GM23248 (cell line): Measurements from ENCODE around the gene JPT2. TPM values are rescaled to one million over a fixed set of nuclear protein-coding genes. Genes with fewer than 3 reads are reported as not detected.

Experiments
- DNase-seq: peaks from one replicate; pipeline ENCODE4 v3.0.0-alpha.2; 2015
- H2AFZ ChIP-seq: fragments of 200-600 bp; sonication (generic); 2 replicates; pipeline ENCODE4 v1.6.1; 2016; ENCODE audit warnings: antibody characterized with exemption
- H3F3A ChIP-seq: fragments of 200-600 bp; sonication (generic); 2 replicates; pipeline ENCODE4 v1.6.1; 2016; ENCODE audit warnings: mild to moderate bottlenecking, antibody characterized with exemption, mixed run types; ENCODE audit not compliant: insufficient read depth
- H3K27ac ChIP-seq: fragments of 200-600 bp; sonication (generic); 2 replicates; pipeline ENCODE4 v1.5.1; 2016; ENCODE audit warnings: mild to moderate bottlenecking
- H3K27me3 ChIP-seq: fragments of 200-600 bp; sonication (generic); replicated peaks from 2 replicates; pipeline ENCODE4 v1.6.1; 2016; ENCODE audit warnings: mild to moderate bottlenecking; ENCODE audit not compliant: insufficient read depth
- H3K36me3 ChIP-seq: fragments of 200-600 bp; sonication (generic); 2 replicates; pipeline ENCODE4 v1.6.1; 2016; ENCODE audit warnings: low read depth, mild to moderate bottlenecking
- H3K4me1 ChIP-seq: fragments of 200-600 bp; sonication (generic); 2 replicates; pipeline ENCODE4 v1.6.1; 2016; ENCODE audit warnings: mild to moderate bottlenecking; ENCODE audit not compliant: insufficient read depth
- H3K4me2 ChIP-seq: fragments of 200-600 bp; sonication (generic); one replicate; pipeline ENCODE4 v1.6.1; 2016; ENCODE audit warnings: mild to moderate bottlenecking; ENCODE audit not compliant: unreplicated experiment
- H3K4me3 ChIP-seq: fragments of 200-600 bp; sonication (generic); 2 replicates; pipeline ENCODE4 v1.5.1; 2016; ENCODE audit warnings: mild to moderate bottlenecking
- H3K79me2 ChIP-seq: fragments of 200-600 bp; sonication (generic); 2 replicates; pipeline ENCODE4 v1.6.1; 2016; ENCODE audit warnings: mild to moderate bottlenecking; ENCODE audit not compliant: insufficient read depth
- H3K9ac ChIP-seq: fragments of 200-600 bp; sonication (generic); 2 replicates; pipeline ENCODE4 v1.6.1; 2016; ENCODE audit warnings: mild to moderate bottlenecking
- H3K9me2 ChIP-seq: fragments of 200-600 bp; sonication (generic); 2 replicates; pipeline ENCODE4 v1.6.1; 2016; ENCODE audit warnings: mixed run types, mild to moderate bottlenecking, moderate library complexity; ENCODE audit not compliant: insufficient read depth
- H3K9me3 ChIP-seq: fragments of 200-600 bp; sonication (generic); one replicate; pipeline ENCODE4 v1.6.1; 2017; ENCODE audit warnings: low read depth
- H4K20me1 ChIP-seq: fragments of 200-600 bp; sonication (generic); 2 replicates; pipeline ENCODE4 v1.6.0; 2016; ENCODE audit not compliant: insufficient read depth
- EZH2 ChIP-seq: fragments of 200-600 bp; sonication (generic); IDR thresholded peaks from 2 replicates; pipeline ENCODE4 v1.6.1; 2018; ENCODE audit warnings: antibody characterized with exemption, mild to moderate bottlenecking; ENCODE audit not compliant: insufficient read depth, poor library complexity, severe bottlenecking
- EZH2phosphoT487 ChIP-seq: fragments of 200-600 bp; sonication (generic); IDR thresholded peaks from 2 replicates; pipeline ENCODE4 v1.6.1; 2018; ENCODE audit warnings: antibody characterized with exemption, moderate library complexity, mild to moderate bottlenecking, low read depth; ENCODE audit not compliant: insufficient read depth
- WGBS, 2 experiments: methylation state at CpG; one replicate each; pipeline ENCODE4 v1.1.6; 2015 to 2017; ENCODE audit warnings: low lambda C conversion rate in 2 of 2, low coverage in 1 of 2; ENCODE audit errors: missing lambda C conversion rate in 2 of 2; 5-methylcytosine and 5-hydroxymethylcytosine counted together
- in situ Hi-C: fragments of 300-500 bp; cut with MboI; formaldehyde crosslinking; loops from 2 replicates; pipeline ENCODE4 v1.15.0; 2020
- polyA plus RNA-seq: library from polyadenylated mRNA; unstranded; fragments of >200 nt; fragmentation: Nextera tagmentation; extraction: Ambion mirVana; gene quantifications from 2 replicates; pipeline ENCODE4 v1.2.1, GENCODE V29; 2016
- total RNA-seq: library from RNA; depleted of rRNA; stranded (reverse); fragments of >200 nt; shearing (Covaris generic); gene quantifications from 2 replicates; pipeline ENCODE4 v1.2.3, GENCODE V29; 2014

The JPT2 gene
- total and polyA plus RNA-seq, 2 experiments from 2014 or later, result 8.0 to 51.8 TPM

DNA sequence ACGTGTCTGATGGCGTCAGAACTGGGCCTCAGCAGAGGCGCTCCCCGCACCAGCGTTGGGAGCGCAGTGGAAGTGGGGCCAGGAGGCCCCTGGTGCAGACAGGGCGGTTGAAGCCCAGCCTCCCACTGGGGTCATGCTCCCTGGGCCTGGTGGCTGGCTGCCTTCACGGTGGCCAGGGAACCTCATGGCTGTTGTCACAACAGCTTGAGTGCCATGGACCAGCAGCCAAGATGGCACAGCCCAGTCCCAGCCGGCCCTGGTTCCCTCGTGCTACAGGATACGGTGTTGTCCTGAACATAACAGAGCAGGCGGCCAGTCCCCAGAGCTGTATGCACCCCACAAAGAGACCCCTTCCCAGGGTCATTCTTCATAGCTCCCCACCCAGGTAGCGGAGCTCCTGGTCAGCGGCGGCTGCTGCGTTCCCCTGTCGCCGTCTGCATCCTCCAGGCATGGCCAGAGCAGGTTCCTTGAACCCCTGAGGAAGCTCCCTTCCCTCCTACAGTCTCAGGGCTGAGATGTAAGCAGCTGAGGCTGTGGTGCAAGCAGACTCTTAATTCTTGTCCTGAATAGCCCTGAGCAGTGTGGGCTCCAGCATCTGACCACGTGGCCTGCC lies 63.6 kb downstream of the JPT2 start:
- Histone ChIP-seq H3K9me2 (no peaks in the 10 kb centered on the region), H3K4me1 (peaks cover 11% of the 10 kb centered on the region), H3F3A (no peaks in the 10 kb centered on the region), H2AFZ (no peak overlapping the region), H3K9ac (no peak overlapping the region), H3K27me3 (no peaks in the 10 kb centered on the region), H3K4me2 (no peak overlapping the region), H3K4me3 (no peak overlapping the region), H4K20me1 (no peaks in the 10 kb centered on the region), H3K79me2 (peaks cover 4% of the 10 kb centered on the region; the same call in 1 of the 2 replicates), H3K36me3 (no peaks in the 10 kb centered on the region; the same call in 1 of the 2 replicates), H3K27ac (no peak overlapping the region), H3K9me3 (no peaks in the 10 kb centered on the region)
- in situ Hi-C loops, result no loop called here
- DNase-seq, result no peak
- TF ChIP-seq EZH2 (no peak), EZH2phosphoT487 (no peak)
- WGBS, 2 experiments, result 90% methylated on average over 19 of the region's 19 CpGs

DNA sequence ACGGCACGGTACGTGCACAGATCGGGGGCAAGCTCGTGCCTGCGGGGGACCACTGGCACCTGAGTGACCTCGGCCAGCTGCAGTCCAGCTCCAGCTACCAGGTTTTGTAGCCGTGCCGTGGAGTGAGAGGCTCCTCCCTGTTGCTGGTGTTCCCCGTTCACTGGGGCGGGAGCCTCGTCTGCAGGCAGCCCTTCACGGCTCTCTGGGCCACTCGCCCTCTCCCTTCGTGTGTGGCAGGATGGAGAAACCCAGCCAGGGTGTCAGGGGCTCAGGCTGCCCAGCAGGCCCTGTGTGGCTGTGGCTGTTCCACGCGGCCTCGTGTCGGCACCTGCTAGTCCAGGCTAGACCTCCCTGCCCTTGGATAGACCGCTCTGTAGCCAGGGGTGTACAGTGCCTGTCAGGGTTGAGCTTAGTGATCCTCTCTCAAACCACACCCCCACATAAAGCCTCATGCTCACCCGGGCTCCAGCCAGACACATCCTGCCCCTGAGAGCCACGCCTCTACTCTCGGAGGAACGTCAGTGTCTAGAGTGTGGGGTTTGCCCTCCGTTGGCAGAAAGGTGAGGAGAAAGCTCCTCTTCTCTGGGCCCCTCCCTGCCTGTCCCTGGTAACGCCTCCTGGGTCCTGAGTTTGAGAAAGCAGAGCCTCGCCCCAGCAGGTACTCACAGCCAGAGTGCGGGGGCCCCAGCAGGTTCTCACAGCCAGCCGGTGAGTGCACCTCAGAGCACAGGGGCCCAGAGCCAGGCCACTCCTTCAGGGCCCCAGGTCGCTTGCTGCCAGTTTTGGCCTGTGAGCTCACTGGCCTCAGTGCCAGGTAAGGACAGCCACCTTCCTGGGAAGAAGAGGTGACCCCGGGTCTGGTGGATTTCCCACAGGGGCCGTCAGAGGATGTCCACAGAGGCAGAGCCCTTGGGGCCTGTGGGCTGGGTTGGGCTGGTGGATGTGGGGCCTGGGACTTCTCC lies 65.6 kb downstream of the JPT2 start:
- Histone ChIP-seq H3K9me2 (no peaks in the 10 kb centered on the region), H4K20me1 (no peaks in the 10 kb centered on the region), H3F3A (no peaks in the 10 kb centered on the region), H3K27ac (no peak overlapping the region), H3K27me3 (no peaks in the 10 kb centered on the region), H3K9ac (no peak overlapping the region), H2AFZ (no peak overlapping the region), H3K4me3 (no peak overlapping the region), H3K4me1 (peaks cover 11% of the 10 kb centered on the region), H3K4me2 (no peak overlapping the region), H3K36me3 (no peaks in the 10 kb centered on the region; the same call in 1 of the 2 replicates), H3K9me3 (no peaks in the 10 kb centered on the region), H3K79me2 (peaks cover 4% of the 10 kb centered on the region; the same call in 1 of the 2 replicates)
- WGBS, 2 experiments, result 96 to 98% methylated on average over 31 to 32 of the region's 32 CpGs
- in situ Hi-C loops, result no loop called here
- no peak for DNase-seq
- no peak for TF ChIP-seq EZH2phosphoT487
- no peak for TF ChIP-seq EZH2

DNA sequence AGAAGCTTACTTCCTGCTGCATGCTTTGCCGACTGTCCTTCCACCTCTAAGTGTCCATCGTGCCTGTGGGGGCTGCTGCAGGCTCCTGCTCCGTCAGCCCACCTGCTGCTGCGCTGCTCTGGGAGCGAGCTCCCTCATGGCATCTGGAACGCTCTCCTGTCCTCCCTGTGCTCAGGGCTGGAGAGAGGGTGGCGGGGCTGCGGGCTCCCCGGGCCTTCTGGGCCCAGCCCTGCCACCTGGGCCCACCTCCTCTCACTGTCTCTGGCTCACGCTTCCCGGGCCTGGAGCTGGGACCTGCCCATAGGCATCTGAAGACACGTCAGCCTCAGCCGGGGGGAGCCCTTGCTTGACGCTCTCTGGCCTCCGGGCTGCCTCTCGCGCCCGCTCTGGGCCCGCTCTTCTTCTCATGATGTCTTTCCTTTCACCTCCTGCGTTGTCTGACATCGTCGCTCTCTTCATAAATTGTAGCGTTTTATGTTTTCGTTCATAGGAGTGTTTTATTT lies 66.3 kb downstream of the JPT2 start:
- H3K4me3 ChIP-seq, result no peak overlapping the region
- no peaks in the 10 kb centered on the region for H3K27me3 ChIP-seq
- H3K36me3 ChIP-seq, result no peaks in the 10 kb centered on the region; the same call in 1 of the 2 replicates
- peaks cover 4% of the 10 kb centered on the region; the same call in 1 of the 2 replicates for H3K79me2 ChIP-seq
- H3K4me2 ChIP-seq, result no peak overlapping the region
- no peak for TF ChIP-seq EZH2phosphoT487
- TF ChIP-seq EZH2, result no peak
- no peak for DNase-seq
- no peak overlapping the region for H3K27ac ChIP-seq
- H3K9me2 ChIP-seq, result no peaks in the 10 kb centered on the region
- no peak overlapping the region for H3K9ac ChIP-seq
- in situ Hi-C loops, result no loop called here
- no peaks in the 10 kb centered on the region for H3F3A ChIP-seq
- no peaks in the 10 kb centered on the region for H4K20me1 ChIP-seq
- no peak overlapping the region for H2AFZ ChIP-seq
- H3K4me1 ChIP-seq, result peaks cover 11% of the 10 kb centered on the region
- 95 to 96% methylated on average over 21 to 22 of the region's 24 CpGs for WGBS, 2 experiments
- H3K9me3 ChIP-seq, result no peaks in the 10 kb centered on the region

DNA sequence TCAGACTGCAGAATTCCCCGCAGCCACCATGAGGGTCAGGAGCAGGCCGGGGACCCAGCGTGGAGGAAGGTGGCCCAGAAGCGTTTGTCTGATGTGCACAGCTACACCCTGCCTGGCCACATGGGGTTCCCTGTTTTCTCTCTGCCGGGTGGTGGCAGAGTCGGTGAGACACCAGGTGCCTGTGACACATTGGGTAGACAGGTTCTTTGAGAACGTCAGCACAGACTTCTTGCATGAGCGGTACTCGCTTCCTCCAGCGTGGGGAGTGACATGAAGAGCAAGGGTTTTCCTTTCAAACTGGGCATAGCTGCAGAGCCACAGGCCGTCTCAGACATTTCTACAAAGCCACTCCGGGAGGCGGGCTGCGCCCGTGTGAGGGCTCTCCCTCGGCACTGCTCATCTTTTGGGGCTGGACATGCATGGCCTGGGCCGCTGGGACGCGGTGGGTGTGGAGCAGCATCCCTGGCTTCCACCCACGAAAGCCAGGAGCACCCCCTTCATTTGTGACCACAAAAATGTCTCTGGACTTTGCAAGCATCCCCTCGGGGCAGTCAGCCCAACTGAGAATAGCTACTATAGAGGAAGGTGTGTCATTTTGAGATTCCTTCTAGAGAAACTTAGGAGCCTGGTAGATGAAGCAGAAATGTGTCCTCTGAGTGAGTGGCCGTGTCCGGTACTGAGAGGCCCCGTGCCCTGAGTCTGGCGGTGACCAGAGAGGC lies 67.3 kb downstream of the JPT2 start:
- Histone ChIP-seq H3K36me3 (no peaks in the 10 kb centered on the region; the same call in 1 of the 2 replicates), H4K20me1 (no peaks in the 10 kb centered on the region), H3F3A (no peaks in the 10 kb centered on the region), H3K27ac (peak overlapping the region; percentile 24; the same call in 1 of the 2 replicates), H3K79me2 (peaks cover 1% of the 10 kb centered on the region; the same call in 1 of the 2 replicates), H3K9me2 (no peaks in the 10 kb centered on the region), H3K27me3 (no peaks in the 10 kb centered on the region), H3K4me2 (no peak overlapping the region), H2AFZ (no peak overlapping the region), H3K4me3 (no peak overlapping the region), H3K9ac (no peak overlapping the region), H3K9me3 (no peaks in the 10 kb centered on the region), H3K4me1 (peaks cover 11% of the 10 kb centered on the region)
- 73% methylated on average over 24 to 25 of the region's 25 CpGs for WGBS, 2 experiments
- in situ Hi-C loops, result no loop called here
- no peak for TF ChIP-seq EZH2
- TF ChIP-seq EZH2phosphoT487, result no peak
- DNase-seq, result peak; percentile 74
